K562 (cell line): ENCODE data around the gene OR52I2. TPM values are rescaled to one million over a fixed set of nuclear protein-coding genes. Genes with fewer than 3 reads are reported as not detected.

ENCODE experiments used
- PTTG1 ChIP-seq: fragments of 450-650 bp; IDR thresholded peaks from 2 replicates; pipeline ENCODE4 v1.6.1; 2016; ENCODE audit warnings: low read depth, mild to moderate bottlenecking, missing genetic modification characterization, missing compliant biosample characterization
- ZNF121 ChIP-seq: sonication (generic); formaldehyde crosslinking; conservative IDR thresholded peaks from 2 replicates; pipeline ENCODE4 v1.8.0; 2022; ENCODE audit warnings: missing genetic modification reagents
- polyA plus RNA-seq, 8 experiments: library from polyadenylated mRNA; depleted of rRNA in 4 of 8; stranded (reverse) in 5 of 8; unstranded in 3 of 8; fragments of >200 nt; fragmentation: Nextera tagmentation in 2 of 8; fragmentation: Illumina TruSeq in 1 of 8; extraction: Ambion mirVana in 2 of 8; extraction: Trizol in 1 of 8; gene quantifications; 2 replicates each; pipeline versions ENCODE4 v1.2.1 to v1.2.3, GENCODE V29; 2011 to 2014; ENCODE audit warnings: inconsistent platforms in 1 of 8, missing spikeins in 1 of 8
- total RNA-seq, 7 experiments: library from RNA; depleted of rRNA in 6 of 7; stranded (reverse); fragments of >200 nt in 6 of 7; fragmentation: Illumina TruSeq in 2 of 7; extraction: Trizol in 2 of 7; gene quantifications; 2 replicates each; pipeline versions ENCODE4 v1.2.1 to v1.2.3, GENCODE V29; 2011 to 2021; ENCODE audit warnings: low replicate concordance in 1 of 7
- TF ChIP-seq, protein P1 (sequence below): fragments of 200-600 bp; sonication (generic); IDR thresholded peaks from one replicate; pipeline ENCODE4 v1.6.1; 2012; ENCODE audit warnings: mild to moderate bottlenecking, low read depth, low read length, inconsistent platforms

Gene OR52I2
- total and polyA plus RNA-seq, 9 of the 15 experiments (the other 6 are each of a cell fraction or from before 2014, with no cell fraction given), result not detected

DNA sequence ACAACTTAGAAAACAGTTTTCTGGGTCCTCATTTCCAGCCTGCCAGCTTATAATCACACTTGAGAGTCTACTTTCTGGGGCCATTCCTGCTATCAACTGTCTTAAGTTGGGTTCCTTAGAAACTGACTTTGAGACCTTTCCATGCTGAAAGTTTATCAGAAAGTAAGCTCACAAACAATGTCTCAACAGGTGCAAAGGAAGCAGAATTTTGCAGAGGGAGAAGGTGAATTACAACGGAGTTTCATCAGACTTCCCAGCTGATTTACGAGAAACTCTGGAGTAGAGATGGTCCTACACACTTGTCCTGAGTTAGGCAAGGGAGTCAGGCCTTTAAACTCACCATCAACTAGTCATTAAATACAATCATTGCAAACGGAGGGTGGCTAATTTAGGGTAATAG is 4.7 kb upstream of the OR52I2 start (continued):
- TF ChIP-seq, protein P1, sequence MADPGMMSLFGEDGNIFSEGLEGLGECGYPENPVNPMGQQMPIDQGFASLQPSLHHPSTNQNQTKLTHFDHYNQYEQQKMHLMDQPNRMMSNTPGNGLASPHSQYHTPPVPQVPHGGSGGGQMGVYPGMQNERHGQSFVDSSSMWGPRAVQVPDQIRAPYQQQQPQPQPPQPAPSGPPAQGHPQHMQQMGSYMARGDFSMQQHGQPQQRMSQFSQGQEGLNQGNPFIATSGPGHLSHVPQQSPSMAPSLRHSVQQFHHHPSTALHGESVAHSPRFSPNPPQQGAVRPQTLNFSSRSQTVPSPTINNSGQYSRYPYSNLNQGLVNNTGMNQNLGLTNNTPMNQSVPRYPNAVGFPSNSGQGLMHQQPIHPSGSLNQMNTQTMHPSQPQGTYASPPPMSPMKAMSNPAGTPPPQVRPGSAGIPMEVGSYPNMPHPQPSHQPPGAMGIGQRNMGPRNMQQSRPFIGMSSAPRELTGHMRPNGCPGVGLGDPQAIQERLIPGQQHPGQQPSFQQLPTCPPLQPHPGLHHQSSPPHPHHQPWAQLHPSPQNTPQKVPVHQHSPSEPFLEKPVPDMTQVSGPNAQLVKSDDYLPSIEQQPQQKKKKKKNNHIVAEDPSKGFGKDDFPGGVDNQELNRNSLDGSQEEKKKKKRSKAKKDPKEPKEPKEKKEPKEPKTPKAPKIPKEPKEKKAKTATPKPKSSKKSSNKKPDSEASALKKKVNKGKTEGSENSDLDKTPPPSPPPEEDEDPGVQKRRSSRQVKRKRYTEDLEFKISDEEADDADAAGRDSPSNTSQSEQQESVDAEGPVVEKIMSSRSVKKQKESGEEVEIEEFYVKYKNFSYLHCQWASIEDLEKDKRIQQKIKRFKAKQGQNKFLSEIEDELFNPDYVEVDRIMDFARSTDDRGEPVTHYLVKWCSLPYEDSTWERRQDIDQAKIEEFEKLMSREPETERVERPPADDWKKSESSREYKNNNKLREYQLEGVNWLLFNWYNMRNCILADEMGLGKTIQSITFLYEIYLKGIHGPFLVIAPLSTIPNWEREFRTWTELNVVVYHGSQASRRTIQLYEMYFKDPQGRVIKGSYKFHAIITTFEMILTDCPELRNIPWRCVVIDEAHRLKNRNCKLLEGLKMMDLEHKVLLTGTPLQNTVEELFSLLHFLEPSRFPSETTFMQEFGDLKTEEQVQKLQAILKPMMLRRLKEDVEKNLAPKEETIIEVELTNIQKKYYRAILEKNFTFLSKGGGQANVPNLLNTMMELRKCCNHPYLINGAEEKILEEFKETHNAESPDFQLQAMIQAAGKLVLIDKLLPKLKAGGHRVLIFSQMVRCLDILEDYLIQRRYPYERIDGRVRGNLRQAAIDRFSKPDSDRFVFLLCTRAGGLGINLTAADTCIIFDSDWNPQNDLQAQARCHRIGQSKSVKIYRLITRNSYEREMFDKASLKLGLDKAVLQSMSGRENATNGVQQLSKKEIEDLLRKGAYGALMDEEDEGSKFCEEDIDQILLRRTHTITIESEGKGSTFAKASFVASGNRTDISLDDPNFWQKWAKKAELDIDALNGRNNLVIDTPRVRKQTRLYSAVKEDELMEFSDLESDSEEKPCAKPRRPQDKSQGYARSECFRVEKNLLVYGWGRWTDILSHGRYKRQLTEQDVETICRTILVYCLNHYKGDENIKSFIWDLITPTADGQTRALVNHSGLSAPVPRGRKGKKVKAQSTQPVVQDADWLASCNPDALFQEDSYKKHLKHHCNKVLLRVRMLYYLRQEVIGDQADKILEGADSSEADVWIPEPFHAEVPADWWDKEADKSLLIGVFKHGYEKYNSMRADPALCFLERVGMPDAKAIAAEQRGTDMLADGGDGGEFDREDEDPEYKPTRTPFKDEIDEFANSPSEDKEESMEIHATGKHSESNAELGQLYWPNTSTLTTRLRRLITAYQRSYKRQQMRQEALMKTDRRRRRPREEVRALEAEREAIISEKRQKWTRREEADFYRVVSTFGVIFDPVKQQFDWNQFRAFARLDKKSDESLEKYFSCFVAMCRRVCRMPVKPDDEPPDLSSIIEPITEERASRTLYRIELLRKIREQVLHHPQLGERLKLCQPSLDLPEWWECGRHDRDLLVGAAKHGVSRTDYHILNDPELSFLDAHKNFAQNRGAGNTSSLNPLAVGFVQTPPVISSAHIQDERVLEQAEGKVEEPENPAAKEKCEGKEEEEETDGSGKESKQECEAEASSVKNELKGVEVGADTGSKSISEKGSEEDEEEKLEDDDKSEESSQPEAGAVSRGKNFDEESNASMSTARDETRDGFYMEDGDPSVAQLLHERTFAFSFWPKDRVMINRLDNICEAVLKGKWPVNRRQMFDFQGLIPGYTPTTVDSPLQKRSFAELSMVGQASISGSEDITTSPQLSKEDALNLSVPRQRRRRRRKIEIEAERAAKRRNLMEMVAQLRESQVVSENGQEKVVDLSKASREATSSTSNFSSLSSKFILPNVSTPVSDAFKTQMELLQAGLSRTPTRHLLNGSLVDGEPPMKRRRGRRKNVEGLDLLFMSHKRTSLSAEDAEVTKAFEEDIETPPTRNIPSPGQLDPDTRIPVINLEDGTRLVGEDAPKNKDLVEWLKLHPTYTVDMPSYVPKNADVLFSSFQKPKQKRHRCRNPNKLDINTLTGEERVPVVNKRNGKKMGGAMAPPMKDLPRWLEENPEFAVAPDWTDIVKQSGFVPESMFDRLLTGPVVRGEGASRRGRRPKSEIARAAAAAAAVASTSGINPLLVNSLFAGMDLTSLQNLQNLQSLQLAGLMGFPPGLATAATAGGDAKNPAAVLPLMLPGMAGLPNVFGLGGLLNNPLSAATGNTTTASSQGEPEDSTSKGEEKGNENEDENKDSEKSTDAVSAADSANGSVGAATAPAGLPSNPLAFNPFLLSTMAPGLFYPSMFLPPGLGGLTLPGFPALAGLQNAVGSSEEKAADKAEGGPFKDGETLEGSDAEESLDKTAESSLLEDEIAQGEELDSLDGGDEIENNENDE, result no peak
- TF ChIP-seq PTTG1 (tag), result no peak
- no peak for TF ChIP-seq ZNF121 (CRISPR knock-in tag)
